HG03280 (cell line): Measurements from ENCODE around the gene PDXP.
"Not testable (repeated sequence)": the region's sequence is repeated elsewhere in the genome, so short reads cannot be mapped to it uniquely, and the experiment has no call there.

Experiments
- ATAC-seq: cut with Tn5 transposase; IDR thresholded peaks from one replicate; pipeline ENCODE4 v1.9.1; 2021; ENCODE audit warnings: mild to moderate bottlenecking, moderate library complexity; ENCODE audit not compliant: unreplicated experiment

Gene PDXP

DNA sequence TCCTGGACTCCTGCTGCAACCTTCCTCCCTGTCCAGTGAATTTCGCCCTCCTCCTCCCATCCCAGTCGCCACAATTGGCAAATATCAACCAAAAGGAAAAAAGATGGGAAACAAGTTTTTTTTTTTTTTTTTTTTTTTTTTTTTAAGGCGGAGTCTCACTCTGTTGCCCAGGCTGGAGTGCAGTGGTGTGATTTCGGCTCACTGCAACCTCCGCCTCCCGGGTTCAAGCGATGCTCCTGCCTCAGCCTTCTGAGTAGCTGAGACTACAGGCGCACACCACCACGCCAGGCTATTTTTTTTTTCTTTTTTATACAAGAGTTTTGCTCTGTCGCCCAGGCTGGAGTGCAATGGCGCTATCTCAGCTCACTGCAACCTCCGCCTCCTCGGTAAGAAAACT lies 37.7 kb downstream of the PDXP start:
- ATAC-seq, result not testable (repeated sequence)

- peak; percentile 76 for ATAC-seq
Measured at GRCh38 chr22:37696657-37697537, 38.4 kb downstream of the PDXP start, which contains the start of gene TRIOBP. TRIOBP (plus strand) TSS chr22:37697048; CDS start chr22:37701366, 4,318 bp downstream.

DNA sequence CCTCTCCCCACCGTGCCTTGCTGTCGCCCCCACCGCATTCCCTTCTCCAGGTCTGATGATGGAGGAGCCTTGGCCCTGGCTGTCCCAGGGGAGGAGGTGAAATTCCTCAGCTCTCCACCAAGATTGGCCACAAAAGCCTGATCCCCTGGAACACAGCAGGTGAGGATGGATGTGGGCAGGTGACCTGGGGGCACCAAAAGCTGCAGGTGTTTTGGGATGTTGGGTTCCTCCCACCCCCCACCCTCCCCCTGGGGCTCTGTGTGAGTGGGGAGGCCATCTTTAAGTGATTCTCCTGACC lies 39.0 kb downstream of the PDXP start:
- ATAC-seq, result no peak

GRCh38 chr22:37701141-37701786 lies 42.7 kb downstream of the PDXP start:
- no peak for ATAC-seq

DNA sequence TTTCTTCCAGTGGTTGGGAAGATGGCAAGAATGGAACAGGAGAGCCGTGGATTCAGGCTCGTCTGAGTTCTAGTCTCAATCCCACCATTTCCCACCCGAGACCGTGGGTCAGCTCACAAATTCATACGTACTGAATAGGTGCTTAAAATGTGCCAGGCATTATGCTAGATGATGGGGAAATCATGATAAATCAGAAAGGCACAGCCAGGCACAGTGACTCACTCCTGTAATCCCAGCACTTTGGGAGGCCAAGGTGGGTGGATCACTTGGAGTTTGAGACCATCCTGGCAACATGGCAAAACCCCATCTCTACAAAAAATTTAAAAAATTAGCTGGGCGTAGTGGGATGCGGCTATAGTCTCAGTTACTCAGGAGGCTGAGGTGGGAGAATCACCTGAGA lies 45.4 kb downstream of the PDXP start:
- ATAC-seq, result no peak

GRCh38 chr22:37704645-37705044 lies 46.1 kb downstream of the PDXP start:
- no peak for ATAC-seq

DNA sequence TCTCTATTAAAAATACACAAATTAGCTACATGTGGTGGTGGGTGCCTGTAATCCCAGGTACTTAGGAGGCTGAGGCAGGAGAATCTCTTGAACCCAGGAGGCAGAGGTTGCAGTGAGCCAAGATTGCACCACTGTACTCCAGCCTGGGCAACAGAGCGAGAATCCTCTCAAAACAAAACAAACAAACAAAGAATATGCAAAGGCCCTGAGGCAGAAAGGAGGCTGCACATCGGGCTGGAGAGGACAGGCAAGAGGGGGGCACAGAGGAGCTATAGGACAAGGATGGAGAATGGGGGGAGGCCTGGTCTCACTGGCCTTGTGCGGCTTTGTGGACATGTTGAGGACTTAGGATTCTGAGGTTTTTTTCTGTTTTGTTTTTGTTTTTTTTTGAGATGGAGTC lies 46.7 kb downstream of the PDXP start:
- ATAC-seq, result no peak

- no peak for ATAC-seq
Measured at GRCh38 chr22:37708580-37709444, 50.3 kb downstream of the PDXP start.

GRCh38 chr22:37709445-37709765 lies 50.9 kb downstream of the PDXP start:
- no peak for ATAC-seq

DNA sequence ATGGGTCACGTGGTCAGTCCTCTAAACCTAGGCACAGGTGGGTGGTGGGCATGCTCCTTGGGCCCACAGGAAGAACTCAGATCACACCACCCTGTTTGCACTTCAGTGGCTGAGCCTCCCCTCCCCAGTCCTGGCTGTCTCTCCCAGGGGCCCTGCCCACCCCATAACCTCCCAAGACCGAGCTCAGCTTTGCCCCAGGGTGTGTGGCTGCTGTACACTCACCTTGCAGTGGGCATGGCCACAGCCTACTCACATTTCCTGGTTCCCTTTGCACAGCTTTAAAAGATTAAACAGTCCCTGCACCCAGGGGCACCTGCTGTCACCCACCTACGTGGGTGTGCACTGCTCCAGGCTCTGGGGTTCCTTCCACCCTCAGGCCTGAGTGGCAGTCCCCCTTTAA lies 52.2 kb downstream of the PDXP start:
- no peak for ATAC-seq

GRCh38 chr22:37711490-37711889 lies 53.0 kb downstream of the PDXP start:
- ATAC-seq, result no peak

GRCh38 chr22:37713761-37714160 lies 55.2 kb downstream of the PDXP start:
- ATAC-seq, result no peak

GRCh38 chr22:37714634-37715033 lies 56.1 kb downstream of the PDXP start:
- ATAC-seq, result no peak

- no peak for ATAC-seq
Measured at GRCh38 chr22:37715760-37716159, 57.2 kb downstream of the PDXP start.
